Measurements from ENCODE around the gene HTRA3. TPM values are rescaled to one million over a fixed set of nuclear protein-coding genes. Genes with fewer than 3 reads are reported as not detected.

The HTRA3 gene
- total and polyA plus RNA-seq, 4 donors, result 0.36 to 1.2 (median 1.1) TPM

- Histone ChIP-seq H3K27me3 (ENCODE audit: control insufficient read depth in 4 of 4, insufficient read depth in 4 of 4, low read length in 3 of 4) (no peaks in the 10 kb centered on the region), H3K9me3 (ENCODE audit: control insufficient read depth in 4 of 4, low read length in 3 of 4) (no peaks in the 10 kb centered on the region), H3K36me3 (ENCODE audit: control insufficient read depth in 4 of 4, insufficient read depth in 3 of 4, low read depth in 1 of 4, low read length in 3 of 4) (peaks cover 17 to 49% (median 25%) of the 10 kb centered on the region in 4 donors), H3K9ac (ENCODE audit: low read depth in 1 of 2, low read length in 2 of 2) (no peak overlapping the region), H3K4me3 (ENCODE audit: low read depth in 1 of 3, low read length in 3 of 3) (no peak overlapping the region), H3K4me1 (ENCODE audit: control insufficient read depth in 4 of 4, insufficient read depth in 4 of 4, low read length in 3 of 4) (peaks cover 0 to 10% (median 2%) of the 10 kb centered on the region in 4 donors), H3K27ac (ENCODE audit: low read depth in 1 of 2, low read length in 2 of 2) (no peak overlapping the region)
- 62% methylated on average over 17 of the region's 17 CpGs for WGBS
- DNase-seq (ENCODE audit: low spot score), result peak; percentile 52
- peak; percentile 19 to 50 for TF ChIP-seq HNF4A (conservative IDR thresholded peaks at IDR 0.05)
- peak; percentile 28 for TF ChIP-seq CTCF (IDR thresholded peaks at IDR 0.05; ENCODE audit: low read depth, low read length, missing input control)
- no peak for TF ChIP-seq NR2F2 (IDR thresholded peaks at IDR 0.05)
Measured at GRCh38 chr4:8238515-8239053, 31.0 kb upstream of the HTRA3 start.

- H3K4me1 ChIP-seq (ENCODE audit: control insufficient read depth in 4 of 4, insufficient read depth in 4 of 4, low read length in 3 of 4), result peaks cover 0 to 10% (median 2%) of the 10 kb centered on the region in 4 donors
- DNase-seq (ENCODE audit: low spot score), result no peak
- no peak for TF ChIP-seq RXRA (IDR thresholded peaks at IDR 0.05)
- no peak for TF ChIP-seq GABPA (IDR thresholded peaks at IDR 0.05 in 1 of 2, conservative IDR thresholded peaks at IDR 0.05 in 1 of 2)
- TF ChIP-seq ATF3 (IDR thresholded peaks at IDR 0.05), result no peak
- TF ChIP-seq MAX (IDR thresholded peaks at IDR 0.05), result no peak
- no peak for TF ChIP-seq HNF4A (conservative IDR thresholded peaks at IDR 0.05)
- no peak for TF ChIP-seq CTCF (IDR thresholded peaks at IDR 0.05; ENCODE audit: low read depth, low read length, missing input control)
- TF ChIP-seq JUND (IDR thresholded peaks at IDR 0.05), result no peak
- no peaks in the 10 kb centered on the region for H3K27me3 ChIP-seq (ENCODE audit: control insufficient read depth in 4 of 4, insufficient read depth in 4 of 4, low read length in 3 of 4)
- WGBS, result 96% methylated on average over 13 of the region's 13 CpGs
- H3K27ac ChIP-seq (ENCODE audit: low read depth in 1 of 2, low read length in 2 of 2), result no peak overlapping the region
- H3K36me3 ChIP-seq (ENCODE audit: control insufficient read depth in 4 of 4, insufficient read depth in 3 of 4, low read depth in 1 of 4, low read length in 3 of 4), result peaks cover 11 to 42% (median 21%) of the 10 kb centered on the region in 4 donors
- H3K9me3 ChIP-seq (ENCODE audit: control insufficient read depth in 4 of 4, low read length in 3 of 4), result no peaks in the 10 kb centered on the region
- no peak overlapping the region for H3K9ac ChIP-seq (ENCODE audit: low read depth in 1 of 2, low read length in 2 of 2)
- H3K4me3 ChIP-seq (ENCODE audit: low read depth in 1 of 3, low read length in 3 of 3), result no peak overlapping the region
Measured at GRCh38 chr4:8239226-8239625, 30.3 kb upstream of the HTRA3 start.

GRCh38 chr4:8239661-8240060 is 29.9 kb upstream of the HTRA3 start:
- DNase-seq (ENCODE audit: low spot score), result no peak
- TF ChIP-seq CTCF (IDR thresholded peaks at IDR 0.05; ENCODE audit: low read depth, low read length, missing input control) (no peak), JUND (IDR thresholded peaks at IDR 0.05) (no peak), FOXA2 (IDR thresholded peaks at IDR 0.05) (no peak), NR2F2 (IDR thresholded peaks at IDR 0.05) (no peak), FOXA1 (IDR thresholded peaks at IDR 0.05) (no peak), SP1 (IDR thresholded peaks at IDR 0.05) (no peak), TAF1 (conservative IDR thresholded peaks at IDR 0.05) (no peak), YY1 (IDR thresholded peaks at IDR 0.05) (no peak), EGR1 (IDR thresholded peaks at IDR 0.05; ENCODE audit: low read depth in 2 of 2) (no peak), ATF3 (IDR thresholded peaks at IDR 0.05) (no peak)
- Histone ChIP-seq H3K4me3 (ENCODE audit: low read depth in 1 of 3, low read length in 3 of 3) (no peak overlapping the region), H3K27ac (ENCODE audit: low read depth in 1 of 2, low read length in 2 of 2) (no peak overlapping the region), H3K4me1 (ENCODE audit: control insufficient read depth in 4 of 4, insufficient read depth in 4 of 4, low read length in 3 of 4) (peaks cover 0 to 10% (median 2%) of the 10 kb centered on the region in 4 donors), H3K9me3 (ENCODE audit: control insufficient read depth in 4 of 4, low read length in 3 of 4) (no peaks in the 10 kb centered on the region), H3K9ac (ENCODE audit: low read depth in 1 of 2, low read length in 2 of 2) (no peak overlapping the region), H3K27me3 (ENCODE audit: control insufficient read depth in 4 of 4, insufficient read depth in 4 of 4, low read length in 3 of 4) (no peaks in the 10 kb centered on the region), H3K36me3 (ENCODE audit: control insufficient read depth in 4 of 4, insufficient read depth in 3 of 4, low read depth in 1 of 4, low read length in 3 of 4) (peaks cover 7 to 38% (median 19%) of the 10 kb centered on the region in 4 donors)
- 92% methylated on average over 9 of the region's 9 CpGs for WGBS

Data from liver (tissue), 9 donors.